HCT116 (cell line): ENCODE results near the gene LDLRAD4. TPM values are rescaled to one million over a fixed set of nuclear protein-coding genes. Genes with fewer than 3 reads are reported as not detected.

ENCODE experiments used
- ATAC-seq: fragments of 200-7000 bp; cut with Tn5 transposase; 2 replicates; pipeline ENCODE4 v1.9.1; 2020; ENCODE audit warnings: mild to moderate bottlenecking, moderate library complexity
- BruUV-seq: library from RNA; stranded (reverse); fragments of 400-500 nt; replicated peaks from 2 replicates; lab custom pipeline; 2021; lab: Mats Ljungman, UMichigan
- CTCF ChIA-PET: fragments of 300-600 bp; sonication (Branson Sonifier 250); formaldehyde crosslinking; loops from one replicate; lab custom pipeline; 2021; ENCODE audit warnings: antibody characterized with exemption; lab: Charles Lee
- POLR2A ChIA-PET: fragments of 300-600, 350-600 bp; sonication (Branson Sonifier 250); formaldehyde crosslinking; loops from one replicate; lab custom pipeline; 2021; ENCODE audit warnings: antibody characterized with exemption; lab: Charles Lee
- RAD21 ChIA-PET, 2 experiments: fragments of 300-600 bp; sonication (Branson Sonifier 250); formaldehyde crosslinking; loops; one replicate each; lab custom pipeline; 2023; ENCODE audit warnings: low total read pairs in 2 of 2; ENCODE audit not compliant: uncharacterized antibody in 2 of 2, unreplicated experiment in 2 of 2, low non-redundant PET in 1 of 2; lab: Charles Lee
- DNase-seq: peaks from one replicate; pipeline ENCODE4 v3.0.0-alpha.2; 2010; ENCODE audit warnings: low read depth, low spot score
- H2AFZ ChIP-seq: fragments of 200-600 bp; shearing (Covaris generic), sonication (generic); 2 replicates; pipeline ENCODE4 v1.6.1; 2017; ENCODE audit warnings: low read depth, mixed run types, mixed read lengths, antibody characterized with exemption, low read length; ENCODE audit not compliant: poor library complexity, severe bottlenecking
- H3K27ac ChIP-seq: 2 replicates; pipeline ENCODE4 v1.5.1; 2012; ENCODE audit warnings: low read depth, low read length
- H3K27me3 ChIP-seq: fragments of 200-600 bp; sonication (generic); 2 replicates; pipeline ENCODE4 v1.6.1; 2016; ENCODE audit warnings: mixed run types, low read length, mixed read lengths; ENCODE audit not compliant: insufficient read depth
- H3K36me3 ChIP-seq, 2 experiments: fragments of 200-500 bp in 1 of 2; fragments of 200-600 bp in 1 of 2; sonication (Bioruptor generic) in 1 of 2; sonication (generic) in 1 of 2; 2 replicates each; pipeline versions ENCODE4 v1.5.1 to v1.6.1; 2014 to 2016; ENCODE audit warnings: low read length in 2 of 2, inconsistent platforms in 1 of 2, mixed read lengths in 1 of 2, mixed run types in 1 of 2; ENCODE audit not compliant: insufficient read depth in 2 of 2, control insufficient read depth in 1 of 2
- H3K4me1 ChIP-seq, 2 experiments: fragments of 200-600 bp in 1 of 2; sonication (generic) in 1 of 2; 2 replicates each; pipeline versions ENCODE4 v1.5.1 to v1.6.1; 2012 to 2017; ENCODE audit warnings: low read length in 2 of 2, inconsistent platforms in 1 of 2, mild to moderate bottlenecking in 1 of 2, mixed read lengths in 1 of 2, mixed run types in 1 of 2, moderate library complexity in 1 of 2; ENCODE audit not compliant: insufficient read depth in 2 of 2, control insufficient read depth in 1 of 2
- H3K4me2 ChIP-seq: fragments of 200-600 bp; sonication (generic); 2 replicates; pipeline ENCODE4 v1.6.1; 2017; ENCODE audit warnings: mixed run types, low read length, mixed read lengths
- H3K4me3 ChIP-seq, 2 experiments: fragments of 200-600 bp in 1 of 2; sonication (generic) in 1 of 2; replicated peaks in 1 of 2; 2 replicates each; pipeline ENCODE4 v1.5.1; 2011 to 2016; ENCODE audit warnings: low read length in 2 of 2, control low read depth in 1 of 2, low read depth in 1 of 2, mild to moderate bottlenecking in 1 of 2, mixed read lengths in 1 of 2, mixed run types in 1 of 2
- H3K79me2 ChIP-seq: fragments of 200-600 bp; sonication (generic); 2 replicates; pipeline ENCODE4 v1.6.1; 2017; ENCODE audit warnings: mild to moderate bottlenecking, mixed run types, low read length, moderate library complexity, mixed read lengths; ENCODE audit not compliant: insufficient read depth
- H3K9ac ChIP-seq: fragments of 200-600 bp; sonication (generic); 2 replicates; pipeline ENCODE4 v1.6.1; 2016; ENCODE audit warnings: low read length, mixed read lengths
- H3K9me2 ChIP-seq: fragments of 200-600 bp; sonication (generic), shearing (Covaris generic); 2 replicates; pipeline ENCODE4 v1.6.1; 2017; ENCODE audit warnings: mixed run types, mild to moderate bottlenecking, moderate library complexity; ENCODE audit not compliant: insufficient read depth
- H3K9me3 ChIP-seq, 2 experiments: fragments of 200-500 bp in 1 of 2; fragments of 200-600 bp in 1 of 2; sonication (Bioruptor generic) in 1 of 2; sonication (generic) in 1 of 2; 2 replicates each; pipeline ENCODE4 v1.6.1; 2014 to 2017; ENCODE audit warnings: low read length in 2 of 2, mixed read lengths in 2 of 2, inconsistent platforms in 1 of 2, low read depth in 1 of 2, mild to moderate bottlenecking in 1 of 2, mixed run types in 1 of 2, moderate library complexity in 1 of 2; ENCODE audit not compliant: control insufficient read depth in 1 of 2, insufficient read depth in 1 of 2
- H4K20me1 ChIP-seq: fragments of 200-600 bp; sonication (generic), shearing (Covaris generic); 2 replicates; pipeline ENCODE4 v1.6.1; 2017; ENCODE audit warnings: mixed run types, mild to moderate bottlenecking, moderate library complexity; ENCODE audit not compliant: insufficient read depth
- CBX3 ChIP-seq: IDR thresholded peaks from 2 replicates; pipeline ENCODE4 v1.6.1; 2012; ENCODE audit warnings: low read depth
- CEBPB ChIP-seq: IDR thresholded peaks from 2 replicates; pipeline ENCODE4 v1.6.1; 2012; ENCODE audit warnings: low read depth
- EZH2 ChIP-seq: fragments of 200-600 bp; sonication (generic); IDR thresholded peaks from 2 replicates; pipeline ENCODE4 v1.6.1; 2017; ENCODE audit warnings: antibody characterized with exemption, mixed run types
- EZH2phosphoT487 ChIP-seq: fragments of 200-600 bp; IDR thresholded peaks from 2 replicates; pipeline ENCODE4 v1.6.1; 2018; ENCODE audit warnings: antibody characterized with exemption, borderline replicate concordance
- MAX ChIP-seq: IDR thresholded peaks from 2 replicates; pipeline ENCODE4 v1.6.1; 2012
- POLR2A ChIP-seq: IDR thresholded peaks from 2 replicates; pipeline ENCODE4 v1.7.0; 2011; ENCODE audit warnings: borderline replicate concordance; ENCODE audit not compliant: insufficient read depth, insufficient read length; ENCODE audit errors: extremely low read depth
- RAD21 ChIP-seq: IDR thresholded peaks from 2 replicates; pipeline ENCODE4 v1.6.1; 2012; ENCODE audit warnings: low read depth, mild to moderate bottlenecking
- REST ChIP-seq: IDR thresholded peaks from 2 replicates; pipeline ENCODE4 v1.6.1; 2012; ENCODE audit warnings: low read depth
- SIN3A ChIP-seq: IDR thresholded peaks from 2 replicates; pipeline ENCODE4 v1.6.1; 2012; ENCODE audit warnings: low read depth
- SP1 ChIP-seq: IDR thresholded peaks from 2 replicates; pipeline ENCODE4 v1.6.1; 2012; ENCODE audit warnings: low read depth
- SRF ChIP-seq: IDR thresholded peaks from 2 replicates; pipeline ENCODE4 v1.6.1; 2012; ENCODE audit warnings: low read depth
- TCF7L2 ChIP-seq: IDR thresholded peaks from 2 replicates; pipeline ENCODE4 v1.7.0; 2011; ENCODE audit warnings: borderline replicate concordance, inconsistent platforms; ENCODE audit not compliant: insufficient read depth, insufficient read length; ENCODE audit errors: extremely low read depth
- YY1 ChIP-seq: IDR thresholded peaks from 2 replicates; pipeline ENCODE4 v1.6.1; 2011; ENCODE audit warnings: low read length, low read depth, moderate library complexity, mild to moderate bottlenecking; ENCODE audit not compliant: insufficient replicate concordance; ENCODE audit errors: extremely low read depth
- ZBTB33 ChIP-seq: IDR thresholded peaks from 2 replicates; pipeline ENCODE4 v1.6.1; 2011; ENCODE audit warnings: mild to moderate bottlenecking, low read length, moderate library complexity; ENCODE audit not compliant: insufficient replicate concordance; ENCODE audit errors: extremely low read depth
- ZNF274 ChIP-seq: fragments of 200-500 bp; sonication (Bioruptor generic); IDR thresholded peaks from 2 replicates; pipeline ENCODE4 v1.6.1; 2014; ENCODE audit warnings: mild to moderate bottlenecking, low read depth, low read length, inconsistent platforms
- intact Hi-C: fragments of 100-400 bp; cut with micrococcal nuclease; formaldehyde crosslinking; loops from 2 replicates; pipeline ENCODE4 v1.10.0; 2022
- total RNA-seq: library from RNA; stranded (reverse); gene quantifications from one replicate; pipeline ENCODE4 v1.2.1, GENCODE V29; 2021; ENCODE audit not compliant: unreplicated experiment

LDLRAD4 gene
- total RNA-seq, 1 experiment from 2014 or later, result 1.2 TPM

- intact Hi-C loops, result no loop called here
- ChIA-PET POLR2A (no interaction called here), RAD21 (no interaction called here), CTCF (no interaction called here)
- H4K20me1 ChIP-seq, result no peaks in the 10 kb centered on the region
- H3K36me3 ChIP-seq, result no peaks in the 10 kb centered on the region
- no peaks in the 10 kb centered on the region for H3K79me2 ChIP-seq
- BruUV-seq, result no TSS peak
- H3K4me1 ChIP-seq, result no peaks in the 10 kb centered on the region
- ATAC-seq, result no peak
- no peak overlapping the region for H3K27ac ChIP-seq
- no peak for DNase-seq
- 0 out of 2 replicates have a peak, but pooled peaks cover 8% of the 10 kb centered on the region for H3K27me3 ChIP-seq
- H3K9me3 ChIP-seq, result no peaks in the 10 kb centered on the region
- no peak overlapping the region for H3K9ac ChIP-seq
- H2AFZ ChIP-seq, result no peak overlapping the region
- H3K4me2 ChIP-seq, result no peak overlapping the region
- TF ChIP-seq SRF, result no peak
- H3K4me3 ChIP-seq, result no peak overlapping the region
- no peaks in the 10 kb centered on the region for H3K9me2 ChIP-seq
Measured at GRCh38 chr18:13390711-13391110, 172.2 kb downstream of the LDLRAD4 start.

- RAD21 ChIA-PET, result no interaction called here
- no TSS peak for BruUV-seq
- Histone ChIP-seq H3K9me2 (no peaks in the 10 kb centered on the region), H3K9ac (no peak overlapping the region), H2AFZ (no peak overlapping the region), H3K4me2 (no peak overlapping the region), H3K27ac (no peak overlapping the region), H3K27me3 (0 out of 2 replicates have a peak, but pooled peaks cover 8% of the 10 kb centered on the region), H3K4me1 (no peaks in the 10 kb centered on the region), H3K79me2 (no peaks in the 10 kb centered on the region), H3K9me3 (no peaks in the 10 kb centered on the region), H4K20me1 (no peaks in the 10 kb centered on the region), H3K4me3 (no peak overlapping the region), H3K36me3 (no peaks in the 10 kb centered on the region)
- POLR2A ChIA-PET, result no interaction called here
- intact Hi-C loops, result no loop called here
- DNase-seq (no peak), ATAC-seq (no peak)
- CTCF ChIA-PET, result no interaction called here
- TF ChIP-seq MAX, result no peak
- no peak for TF ChIP-seq SIN3A
- TF ChIP-seq SP1, result no peak
- TF ChIP-seq CEBPB, result no peak
- TF ChIP-seq POLR2A, result no peak
- TF ChIP-seq EZH2phosphoT487, result no peak
- no peak for TF ChIP-seq CBX3
- no peak for TF ChIP-seq RAD21
- TF ChIP-seq EZH2, result no peak
- no peak for TF ChIP-seq YY1
- TF ChIP-seq ZNF274, result no peak
- no peak for TF ChIP-seq ZBTB33
- TF ChIP-seq REST, result no peak
- TF ChIP-seq TCF7L2, result no peak
Measured at GRCh38 chr18:13392029-13392750, 173.6 kb downstream of the LDLRAD4 start.
